A673 (cell line): ENCODE measurements around the gene VTN.

ENCODE experiments used
- CTCF ChIP-seq: fragments of 300-800, 200-600 bp; sonication (generic); conservative IDR thresholded peaks from 2 replicates; pipeline ENCODE4 v1.5.1; 2017; ENCODE audit warnings: low read depth, mild to moderate bottlenecking, antibody characterized with exemption, low read length, moderate library complexity, mixed read lengths
- EZH2 ChIP-seq: fragments of 200-600 bp; sonication (generic); IDR thresholded peaks from 2 replicates; pipeline ENCODE4 v1.6.1; 2017; ENCODE audit warnings: borderline replicate concordance, low read depth, mild to moderate bottlenecking, mixed read lengths, antibody characterized with exemption, low read length; ENCODE audit not compliant: poor library complexity, severe bottlenecking

GRCh38 chr17:28407130-28407973 is 37.2 kb upstream of the VTN start:
- TF ChIP-seq CTCF (peak; percentile 24), EZH2 (no peak)
